Mesenteric fat pad (tissue), 1 donor: ENCODE data around the gene TNFSF18. TPM values are rescaled to one million over a fixed set of nuclear protein-coding genes. Genes with fewer than 3 reads are reported as not detected.

Experiments used
- total RNA-seq: library from RNA; stranded (reverse); fragmentation: NEBNext Ultra II Directional; extraction: Animal tissue kit (Norgen Biotek cat#: 25700); gene quantifications from one replicate; pipeline ENCODE4 v1.2.1, GENCODE V29; 2021
- donor health status: DM: yes; HTN: yes; CAD: no.

The TNFSF18 gene
- total RNA-seq, 1 donor from 2014 or later: not detected

Other genes starting within 250 kb of the TNFSF18 start
- 0.45 TPM for gene TNFSF4, start 156.4 kb upstream of the TNFSF18 start, total RNA-seq